Tibial nerve (tissue), 4 donors: ENCODE measurements around the gene IER2.

Source experiments
- EP300 ChIP-seq, 2 donors: sonication (generic); formaldehyde crosslinking; IDR thresholded peaks; one replicate each; pipeline ENCODE4 v1.6.1; 2017; ENCODE audit warnings: antibody characterized with exemption in 2 of 2, mild to moderate bottlenecking in 1 of 2
- TF ChIP-seq, protein P1 (sequence below), 5 experiments: fragments of 200-600 bp in 3 of 5; fragments of 450-650 bp in 2 of 5; sonication (generic) in 3 of 5; IDR thresholded peaks; one replicate each; pipeline ENCODE4 v1.5.1; 2016 to 2019; ENCODE audit warnings: antibody characterized with exemption in 5 of 5, mild to moderate bottlenecking in 3 of 5, moderate library complexity in 2 of 5

DNA sequence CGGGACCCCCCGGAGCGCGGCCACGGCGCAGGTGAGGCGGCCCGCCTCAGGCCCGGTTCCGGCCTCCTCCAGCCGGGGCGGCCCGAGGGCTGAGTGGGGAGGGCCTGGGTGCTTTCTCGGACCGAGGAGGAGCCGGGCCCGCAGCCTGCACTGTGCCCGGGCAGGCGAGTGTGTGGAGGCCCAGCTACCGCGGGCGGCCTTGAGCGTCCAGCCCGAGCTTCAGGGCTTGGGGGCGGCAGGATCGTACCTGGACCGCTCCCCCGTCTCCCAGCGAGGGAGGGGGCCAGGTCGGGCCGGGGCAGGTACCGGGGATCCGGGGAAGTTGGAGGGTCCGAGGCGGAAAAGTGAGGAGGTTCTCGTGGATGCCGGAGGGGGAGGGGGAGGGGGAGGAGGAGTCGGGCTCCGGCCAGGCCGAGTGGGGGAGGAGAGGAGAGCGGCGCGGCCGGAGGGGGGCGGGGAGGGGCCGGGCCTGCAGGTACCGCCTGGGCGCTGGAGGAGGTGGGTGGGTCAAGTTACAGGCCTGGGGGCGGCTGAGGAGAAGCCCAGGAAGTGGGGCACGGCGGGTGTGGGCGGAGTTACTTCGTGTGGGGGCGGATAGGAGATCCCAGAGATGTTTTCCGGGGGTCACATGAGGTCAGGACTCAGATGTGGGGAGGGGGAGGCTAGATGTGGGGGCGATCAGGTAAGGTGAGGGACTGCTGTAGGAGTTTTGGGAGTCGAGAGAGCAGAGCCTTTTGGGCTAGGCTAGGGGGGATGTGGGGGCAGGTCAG lies 31.6 kb upstream of the IER2 start:
- TF ChIP-seq, protein P1, sequence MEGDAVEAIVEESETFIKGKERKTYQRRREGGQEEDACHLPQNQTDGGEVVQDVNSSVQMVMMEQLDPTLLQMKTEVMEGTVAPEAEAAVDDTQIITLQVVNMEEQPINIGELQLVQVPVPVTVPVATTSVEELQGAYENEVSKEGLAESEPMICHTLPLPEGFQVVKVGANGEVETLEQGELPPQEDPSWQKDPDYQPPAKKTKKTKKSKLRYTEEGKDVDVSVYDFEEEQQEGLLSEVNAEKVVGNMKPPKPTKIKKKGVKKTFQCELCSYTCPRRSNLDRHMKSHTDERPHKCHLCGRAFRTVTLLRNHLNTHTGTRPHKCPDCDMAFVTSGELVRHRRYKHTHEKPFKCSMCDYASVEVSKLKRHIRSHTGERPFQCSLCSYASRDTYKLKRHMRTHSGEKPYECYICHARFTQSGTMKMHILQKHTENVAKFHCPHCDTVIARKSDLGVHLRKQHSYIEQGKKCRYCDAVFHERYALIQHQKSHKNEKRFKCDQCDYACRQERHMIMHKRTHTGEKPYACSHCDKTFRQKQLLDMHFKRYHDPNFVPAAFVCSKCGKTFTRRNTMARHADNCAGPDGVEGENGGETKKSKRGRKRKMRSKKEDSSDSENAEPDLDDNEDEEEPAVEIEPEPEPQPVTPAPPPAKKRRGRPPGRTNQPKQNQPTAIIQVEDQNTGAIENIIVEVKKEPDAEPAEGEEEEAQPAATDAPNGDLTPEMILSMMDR (IDR thresholded peaks at IDR 0.05), result no peak
- TF ChIP-seq EP300 (IDR thresholded peaks at IDR 0.05), result no peak
